Type B pancreatic cell (in vitro differentiated cells): ENCODE data around the gene SYNGAP1. TPM values are rescaled to one million over a fixed set of nuclear protein-coding genes. Genes with fewer than 3 reads are reported as not detected.

ENCODE experiments used
- DNase-seq: peaks from one replicate; pipeline ENCODE4 v3.0.0; 2021; ENCODE audit warnings: mixed read lengths; ENCODE audit not compliant: unreplicated experiment; ENCODE audit errors: extremely low spot score
- H3K27ac Mint-ChIP-seq: 2 replicates; pipeline ENCODE4 v1.8.0; 2021; ENCODE audit warnings: mild to moderate bottlenecking, mixed read lengths
- H3K27me3 Mint-ChIP-seq: 2 replicates; pipeline ENCODE4 v1.8.0; 2021; ENCODE audit warnings: mixed read lengths
- H3K36me3 Mint-ChIP-seq: 2 replicates; pipeline ENCODE4 v1.8.0; 2021; ENCODE audit warnings: mixed read lengths
- H3K4me1 Mint-ChIP-seq: one replicate; pipeline ENCODE4 v1.8.0; 2021; ENCODE audit warnings: mixed read lengths; ENCODE audit not compliant: unreplicated experiment
- H3K4me3 Mint-ChIP-seq: 2 replicates; pipeline ENCODE4 v1.8.0; 2021; ENCODE audit warnings: mild to moderate bottlenecking, mixed read lengths
- H3K9me3 Mint-ChIP-seq: 2 replicates; pipeline ENCODE4 v1.8.0; 2021; ENCODE audit warnings: mixed read lengths
- CTCF ChIP-seq: fragments of 200-600 bp; sonication (generic); conservative IDR thresholded peaks from 2 replicates; pipeline ENCODE4 v1.5.0; 2021; ENCODE audit warnings: antibody characterized with exemption, mild to moderate bottlenecking
- total RNA-seq: library from RNA; stranded (reverse); gene quantifications from 2 replicates; pipeline ENCODE4 v1.2.1, GENCODE V29; 2021; ENCODE audit warnings: low replicate concordance

Gene SYNGAP1
- total RNA-seq, 1 donor from 2014 or later: 74.1 TPM

- DNase-seq: no peak
- Mint-ChIP-seq H3K4me1 (no peaks in the 10 kb centered on the region), H3K27me3 (no peaks in the 10 kb centered on the region), H3K4me3 (no peak overlapping the region), H3K27ac (no peak overlapping the region), H3K36me3 (peaks cover 21% of the 10 kb centered on the region), H3K9me3 (no peaks in the 10 kb centered on the region)
- TF ChIP-seq CTCF: no peak
These were observed 22.4 kb downstream of the SYNGAP1 start for GRCh38 chr6:33442283-33442682.

- Mint-ChIP-seq H3K4me1 (no peaks in the 10 kb centered on the region), H3K9me3 (no peaks in the 10 kb centered on the region), H3K27ac (no peak overlapping the region), H3K36me3 (peaks cover 21% of the 10 kb centered on the region), H3K27me3 (no peaks in the 10 kb centered on the region), H3K4me3 (no peak overlapping the region)
- no peak for TF ChIP-seq CTCF
- DNase-seq: no peak
These were observed 23.2 kb downstream of the SYNGAP1 start for GRCh38 chr6:33443025-33443424.

- Mint-ChIP-seq H3K9me3 (no peaks in the 10 kb centered on the region), H3K4me3 (no peak overlapping the region), H3K27me3 (no peaks in the 10 kb centered on the region), H3K4me1 (no peaks in the 10 kb centered on the region), H3K27ac (no peak overlapping the region), H3K36me3 (peaks cover 26% of the 10 kb centered on the region)
- no peak for TF ChIP-seq CTCF
- no peak for DNase-seq
These were observed 24.0 kb downstream of the SYNGAP1 start for GRCh38 chr6:33443619-33444504.

- no peaks in the 10 kb centered on the region for H3K9me3 Mint-ChIP-seq
- TF ChIP-seq CTCF: no peak
- no peaks in the 10 kb centered on the region for H3K27me3 Mint-ChIP-seq
- DNase-seq: no peak
- H3K36me3 Mint-ChIP-seq: peaks cover 24% of the 10 kb centered on the region
- H3K4me3 Mint-ChIP-seq: no peak overlapping the region
- H3K4me1 Mint-ChIP-seq: no peaks in the 10 kb centered on the region
- H3K27ac Mint-ChIP-seq: no peak overlapping the region
These were observed 25.3 kb downstream of the SYNGAP1 start for GRCh38 chr6:33445119-33445603.

- TF ChIP-seq CTCF: no peak
- Mint-ChIP-seq H3K9me3 (no peaks in the 10 kb centered on the region), H3K27me3 (no peaks in the 10 kb centered on the region), H3K4me3 (no peak overlapping the region), H3K36me3 (peaks cover 24% of the 10 kb centered on the region), H3K4me1 (peaks cover 8% of the 10 kb centered on the region), H3K27ac (no peak overlapping the region)
- no peak for DNase-seq
These were observed 26.5 kb downstream of the SYNGAP1 start for GRCh38 chr6:33446356-33446755.
